Testis (tissue), 3 donors: ENCODE measurements around the gene SEMA6A. TPM values are rescaled to one million over a fixed set of nuclear protein-coding genes. Genes with fewer than 3 reads are reported as not detected.
"Not testable (repeated sequence)": the region's sequence is repeated elsewhere in the genome, so short reads cannot be mapped to it uniquely, and the experiment has no call there.

Experiments
- DNase-seq: peaks from one replicate; pipeline ENCODE4 v3.0.0-alpha.2; 2019
- H3K27ac ChIP-seq, 2 donors: fragments of 200-600 bp; sonication (generic); one replicate each; pipeline ENCODE4 v1.5.1; 2019
- H3K27me3 ChIP-seq: fragments of 200-600 bp; sonication (generic); one replicate; pipeline ENCODE4 v1.5.1; 2019
- H3K36me3 ChIP-seq: fragments of 200-600 bp; sonication (generic); one replicate; pipeline ENCODE4 v1.5.1; 2017; ENCODE audit warnings: low read depth; ENCODE audit errors: missing control alignments
- H3K4me1 ChIP-seq: fragments of 200-600 bp; sonication (generic); one replicate; pipeline ENCODE4 v1.5.1; 2019
- H3K4me3 ChIP-seq, 2 donors: fragments of 200-600 bp; sonication (generic); one replicate each; pipeline ENCODE4 v1.5.1; 2017 to 2019
- H3K9me3 ChIP-seq: fragments of 200-600 bp; sonication (generic); one replicate; pipeline ENCODE4 v1.5.1; 2017
- CTCF ChIP-seq, 3 experiments: fragments of 450-650 bp in 2 of 3; fragments of 200-600 bp in 1 of 3; sonication (generic) in 1 of 3; IDR thresholded peaks; one replicate each; pipeline ENCODE4 v1.5.1; 2016 to 2019; ENCODE audit warnings: antibody characterized with exemption in 3 of 3, mild to moderate bottlenecking in 2 of 3, moderate library complexity in 1 of 3
- POLR2A ChIP-seq: fragments of 450-650 bp; IDR thresholded peaks from one replicate; pipeline ENCODE4 v1.6.1; 2017; ENCODE audit warnings: antibody characterized with exemption, mild to moderate bottlenecking, moderate library complexity
- WGBS, 2 donors: methylation state at CpG; one replicate each; pipeline ENCODE4 v1.1.5; 2018; 5-methylcytosine and 5-hydroxymethylcytosine counted together
- intact Hi-C: fragments of 100-400 bp; cut with DNase I; formaldehyde crosslinking; loops from one replicate; pipeline ENCODE4 v1.15.1; 2023; ENCODE audit warnings: low total_unique reads
- polyA plus RNA-seq: library from polyadenylated mRNA; stranded (reverse); fragments of 350-450 nt; fragmentation: Illumina TruSeq; extraction: RNeasy Lipid Tissue Mini Kit (QIAGEN cat#74804); gene quantifications from one replicate; pipeline ENCODE4 v1.2.3, GENCODE V29; 2014; ENCODE audit warnings: low read depth, low replicate concordance; ENCODE audit not compliant: insufficient read depth
- total RNA-seq, 2 donors: library from RNA; depleted of rRNA; stranded (reverse); fragments of >200 nt; gene quantifications; one replicate each; pipeline ENCODE4 v1.2.3, GENCODE V29; 2016

SEMA6A gene
- total and polyA plus RNA-seq, 3 donors from 2014 or later, result 17.4 to 67.6 (median 52.0) TPM

- peaks cover 6% of the 10 kb centered on the region for H3K4me1 ChIP-seq
- 79 to 82% methylated on average over 6 of the region's 6 CpGs for whole genome bisulfite sequencing, 2 donors
- H3K27me3 ChIP-seq, result no peaks in the 10 kb centered on the region
- no peak for TF ChIP-seq POLR2A
- no peak for TF ChIP-seq CTCF (IDR thresholded peaks at IDR 0.05)
- intact Hi-C loops, result no loop called here
- no peaks in the 10 kb centered on the region for H3K36me3 ChIP-seq
- no peaks in the 10 kb centered on the region for H3K9me3 ChIP-seq
- H3K4me3 ChIP-seq, result no peak overlapping the region
- no peak overlapping the region for H3K27ac ChIP-seq
- no peak for DNase-seq
Measured at GRCh38 chr5:116527582-116527981, 47.0 kb downstream of the SEMA6A start.

- Histone ChIP-seq H3K9me3 (no peaks in the 10 kb centered on the region), H3K27ac (no peak overlapping the region), H3K4me3 (no peak overlapping the region), H3K4me1 (peaks cover 6% of the 10 kb centered on the region), H3K36me3 (no peaks in the 10 kb centered on the region), H3K27me3 (no peaks in the 10 kb centered on the region)
- intact Hi-C loops, result no loop called here
- TF ChIP-seq POLR2A (no peak), CTCF (IDR thresholded peaks at IDR 0.05) (no peak)
- 86 to 91% methylated on average over 3 of the region's 3 CpGs for WGBS, 2 donors
- DNase-seq, result no peak
Measured at GRCh38 chr5:116525674-116526073, 48.9 kb downstream of the SEMA6A start.

DNA sequence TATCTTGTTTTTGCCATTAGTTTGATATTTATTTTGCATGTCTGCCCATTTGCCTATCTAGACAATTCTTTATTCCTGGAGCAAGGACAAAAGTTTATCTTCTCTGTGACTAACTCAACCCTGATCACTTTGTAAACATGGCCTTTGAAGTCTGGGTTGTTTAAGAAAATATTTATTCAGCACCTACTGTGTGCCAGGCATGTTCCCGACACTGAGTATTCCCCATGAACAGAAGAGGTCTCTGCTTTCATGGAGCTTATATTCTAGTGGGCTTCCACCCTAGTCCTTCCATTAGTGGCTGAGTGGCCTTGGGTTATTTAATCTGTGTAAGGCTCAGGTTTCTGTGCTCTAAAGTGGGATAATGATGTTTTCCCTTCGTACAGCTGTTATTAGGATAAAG is 49.7 kb downstream of the SEMA6A start:
- intact Hi-C loops, result no loop called here
- Histone ChIP-seq H3K9me3 (no peaks in the 10 kb centered on the region), H3K36me3 (no peaks in the 10 kb centered on the region), H3K4me3 (no peak overlapping the region), H3K27ac (no peak overlapping the region), H3K4me1 (peaks cover 6% of the 10 kb centered on the region), H3K27me3 (no peaks in the 10 kb centered on the region)
- DNase-seq, result no peak
- 66 to 68% methylated on average over 2 of the region's 2 CpGs for WGBS, 2 donors
- TF ChIP-seq POLR2A, result no peak
- no peak for TF ChIP-seq CTCF (IDR thresholded peaks at IDR 0.05)

- Histone ChIP-seq H3K27ac (no peak overlapping the region), H3K9me3 (no peaks in the 10 kb centered on the region), H3K36me3 (no peaks in the 10 kb centered on the region), H3K4me1 (peaks cover 6% of the 10 kb centered on the region), H3K27me3 (no peaks in the 10 kb centered on the region), H3K4me3 (no peak overlapping the region)
- TF ChIP-seq POLR2A, result no peak
- no peak for TF ChIP-seq CTCF (IDR thresholded peaks at IDR 0.05)
- no peak for DNase-seq
- intact Hi-C loops, result no loop called here
- WGBS, 2 donors, result 82 to 85% methylated on average over 3 of the region's 3 CpGs
Measured at GRCh38 chr5:116524051-116524904, 50.3 kb downstream of the SEMA6A start.

GRCh38 chr5:116523182-116523581 is 51.4 kb downstream of the SEMA6A start:
- WGBS, 2 donors, result 93 to 97% methylated on average over 11 of the region's 11 CpGs
- H3K4me3 ChIP-seq, H3K4me1 ChIP-seq, DNase-seq, H3K36me3 ChIP-seq, H3K27ac ChIP-seq, intact Hi-C loops, H3K27me3 ChIP-seq, H3K9me3 ChIP-seq: not testable (repeated sequence)
